ENCODE results near the gene NECTIN2. TPM values are rescaled to one million over a fixed set of nuclear protein-coding genes. Genes with fewer than 3 reads are reported as not detected.

NECTIN2 gene
- total RNA-seq, 1 experiment from 2014 or later, result 24.3 TPM

Other genes starting within 250 kb of the NECTIN2 start
- not detected in 2 replicates for gene IGSF23, start 232.7 kb upstream of the NECTIN2 start, total RNA-seq (2014; rRNA removed; shearing (Covaris generic))
- 49.8 and 50.1 TPM in 2 replicates for gene PVR, start 202.4 kb upstream of the NECTIN2 start, total RNA-seq (2014; rRNA removed; shearing (Covaris generic))
- gene CEACAM19, start 174.8 kb upstream of the NECTIN2 start, total RNA-seq (2014; rRNA removed; shearing (Covaris generic)), result 0.46 and 0.59 TPM in 2 replicates
- not detected in 2 replicates for gene CEACAM16, start 147.1 kb upstream of the NECTIN2 start, total RNA-seq (2014; rRNA removed; shearing (Covaris generic))
- 12.6 and 16.5 TPM in 2 replicates for gene BCL3, start 97.6 kb upstream of the NECTIN2 start, total RNA-seq (2014; rRNA removed; shearing (Covaris generic))
- gene CBLC, start 68.4 kb upstream of the NECTIN2 start, total RNA-seq (2014; rRNA removed; shearing (Covaris generic)), result not detected in 2 replicates
- 2.3 and 3.1 TPM in 2 replicates for gene BCAM, start 37.2 kb upstream of the NECTIN2 start, total RNA-seq (2014; rRNA removed; shearing (Covaris generic))
- 43.7 and 60.7 TPM in 2 replicates for gene TOMM40, start 45.0 kb downstream of the NECTIN2 start, total RNA-seq (2014; rRNA removed; shearing (Covaris generic))
- gene APOE, start 59.5 kb downstream of the NECTIN2 start, total RNA-seq (2014; rRNA removed; shearing (Covaris generic)), result 0.84 and 1.2 TPM in 2 replicates
- gene APOC1, start 68.3 kb downstream of the NECTIN2 start, total RNA-seq (2014; rRNA removed; shearing (Covaris generic)), result 6.1 and 9.6 TPM in 2 replicates
- gene APOC4, start 95.9 kb downstream of the NECTIN2 start, total RNA-seq (2014; rRNA removed; shearing (Covaris generic)), result not detected in 2 replicates
- gene APOC2, start 99.8 kb downstream of the NECTIN2 start, total RNA-seq (2014; rRNA removed; shearing (Covaris generic)), result not detected in 2 replicates
- gene CLPTM1, start 109.1 kb downstream of the NECTIN2 start, total RNA-seq (2014; rRNA removed; shearing (Covaris generic)), result 31.0 and 31.2 TPM in 2 replicates
- gene RELB, start 155.2 kb downstream of the NECTIN2 start, total RNA-seq (2014; rRNA removed; shearing (Covaris generic)), result 10.1 and 12.5 TPM in 2 replicates
- gene CLASRP, start 192.7 kb downstream of the NECTIN2 start, total RNA-seq (2014; rRNA removed; shearing (Covaris generic)), result 20.4 and 31.4 TPM in 2 replicates
- gene ZNF296, start 230.2 kb downstream of the NECTIN2 start, total RNA-seq (2014; rRNA removed; shearing (Covaris generic)), result 0.27 and 1.4 TPM in 2 replicates
- gene GEMIN7, start 233.0 kb downstream of the NECTIN2 start, total RNA-seq (2014; rRNA removed; shearing (Covaris generic)), result 20.2 and 24.5 TPM in 2 replicates
- gene PPP1R37, start 246.9 kb downstream of the NECTIN2 start, total RNA-seq (2014; rRNA removed; shearing (Covaris generic)), result 10.8 and 11.8 TPM in 2 replicates

Measured in NCI-H460 (cell line).